Natural killer cell (primary cell): ENCODE measurements around the gene SPESP1. TPM values are rescaled to one million over a fixed set of nuclear protein-coding genes. Genes with fewer than 3 reads are reported as not detected.
"Not testable (repeated sequence)": the region's sequence is repeated elsewhere in the genome, so short reads cannot be mapped to it uniquely, and the experiment has no call there.

Experiments
- ATAC-seq, 3 donors: fragments of 150-1000 bp in 2 of 3; fragments of 200-7000 bp in 1 of 3; cut with Tn5 transposase; 1 replicate in 1 of 3; 2 replicates in 2 of 3; pipeline ENCODE4 v1.10.0; 2021; ENCODE audit warnings: mild to moderate bottlenecking in 2 of 3, moderate library complexity in 2 of 3
- DNase-seq, 2 donors: peaks; one replicate each; pipeline versions ENCODE4 v3.0.0 to v3.0.0-alpha.2; 2013 to 2021; ENCODE audit warnings: mixed read lengths in 1 of 2
- H3K27ac ChIP-seq: one replicate; pipeline ENCODE4 v1.5.1; 2013; ENCODE audit warnings: mild to moderate bottlenecking, low read length
- H3K27me3 ChIP-seq: one replicate; pipeline ENCODE4 v1.6.1; 2013; ENCODE audit warnings: low read length; ENCODE audit not compliant: control insufficient read depth, insufficient read depth
- H3K36me3 ChIP-seq: one replicate; pipeline ENCODE4 v1.6.1; 2013; ENCODE audit warnings: low read length; ENCODE audit not compliant: control insufficient read depth, insufficient read depth
- H3K4me1 ChIP-seq: one replicate; pipeline ENCODE4 v1.6.1; 2013; ENCODE audit warnings: low read length; ENCODE audit not compliant: control insufficient read depth, insufficient read depth
- H3K4me3 ChIP-seq: one replicate; pipeline ENCODE4 v1.5.1; 2013; ENCODE audit warnings: low read length
- H3K9me3 ChIP-seq: one replicate; pipeline ENCODE4 v1.6.1; 2013; ENCODE audit warnings: low read length; ENCODE audit not compliant: control insufficient read depth, insufficient read depth
- H3K27ac Mint-ChIP-seq, 2 donors: one replicate each; pipeline ENCODE4 v1.8.0; 2022; ENCODE audit warnings: mild to moderate bottlenecking in 2 of 2, mixed read lengths in 2 of 2, moderate library complexity in 1 of 2
- H3K27me3 Mint-ChIP-seq, 2 donors: one replicate each; pipeline ENCODE4 v1.8.0; 2022; ENCODE audit warnings: low read depth in 2 of 2, mixed read lengths in 2 of 2
- H3K36me3 Mint-ChIP-seq: one replicate; pipeline ENCODE4 v1.8.0; 2022; ENCODE audit warnings: mixed read lengths
- H3K4me1 Mint-ChIP-seq, 2 donors: one replicate each; pipeline ENCODE4 v1.8.0; 2022; ENCODE audit warnings: mixed read lengths in 2 of 2
- H3K4me3 Mint-ChIP-seq: one replicate; pipeline ENCODE4 v1.8.0; 2022; ENCODE audit warnings: mild to moderate bottlenecking, moderate library complexity, mixed read lengths
- H3K9me3 Mint-ChIP-seq, 2 donors: one replicate each; pipeline ENCODE4 v1.8.0; 2022; ENCODE audit warnings: mixed read lengths in 2 of 2
- CTCF ChIP-seq: fragments of 200-600 bp; IDR thresholded peaks from one replicate; pipeline ENCODE4 v1.8.0; 2022; ENCODE audit warnings: antibody characterized with exemption
- WGBS: methylation state at CpG from one replicate; pipeline ENCODE4 v1.1.7; 2013; ENCODE audit warnings: missing lambda C conversion rate; ENCODE audit not compliant: insufficient coverage; 5-methylcytosine and 5-hydroxymethylcytosine counted together
- intact Hi-C: fragments of 100-400 bp; cut with micrococcal nuclease; formaldehyde crosslinking; loops from one replicate; pipeline ENCODE4 v1.14.2; 2022
- total RNA-seq, 4 donors: library from RNA; stranded (reverse); fragments of 120-200 nt in 1 of 4; gene quantifications; one replicate each; pipeline versions ENCODE4 v1.2.3 to v1.2.4, GENCODE V29; 2013 to 2022

The SPESP1 gene
- total RNA-seq, 3 donors from 2014 or later (not counting 1 experiment from before 2014, with no cell fraction given): 0.43 TPM; not detected in 2

GRCh38 chr15:68957696-68958095 is 27.4 kb downstream of the SPESP1 start:
- H3K9me3 ChIP-seq: no peaks in the 10 kb centered on the region

GRCh38 chr15:68958597-68958996 is 28.3 kb downstream of the SPESP1 start:
- intact Hi-C loops: no loop called here
- Mint-ChIP-seq H3K9me3 (no peaks in the 10 kb centered on the region), H3K4me3 (no peak overlapping the region), H3K36me3 (no peaks in the 10 kb centered on the region), H3K27me3 (peaks cover 29 to 66% of the 10 kb centered on the region in 2 donors), H3K27ac (no peak overlapping the region), H3K4me1 (no peaks in the 10 kb centered on the region)
- H3K27ac ChIP-seq: no peak overlapping the region
- 91% methylated on average over 1 of the region's 1 CpG for WGBS
- no peaks in the 10 kb centered on the region for H3K36me3 ChIP-seq
- no peak for TF ChIP-seq CTCF
- H3K9me3 ChIP-seq: no peaks in the 10 kb centered on the region
- ATAC-seq: no peak
- no peak overlapping the region for H3K4me3 ChIP-seq
- no peaks in the 10 kb centered on the region for H3K27me3 ChIP-seq
- no peaks in the 10 kb centered on the region for H3K4me1 ChIP-seq
- DNase-seq: no peak

More at GRCh38 chr15:68957696-68958095, 27.4 kb downstream of the SPESP1 start:
- TF ChIP-seq CTCF: no peak
- ATAC-seq: no peak
- intact Hi-C loops: no loop called here
- no peak for DNase-seq
- Mint-ChIP-seq H3K9me3 (no peaks in the 10 kb centered on the region), H3K27ac (no peak overlapping the region), H3K36me3 (no peaks in the 10 kb centered on the region), H3K27me3 (peaks cover 29 to 68% of the 10 kb centered on the region in 2 donors), H3K4me3 (no peak overlapping the region), H3K4me1 (no peaks in the 10 kb centered on the region)
- H3K27me3 ChIP-seq: no peaks in the 10 kb centered on the region
- H3K4me3 ChIP-seq: no peak overlapping the region
- WGBS: 84% methylated on average over 3 of the region's 3 CpGs
- H3K36me3 ChIP-seq: no peaks in the 10 kb centered on the region
- no peaks in the 10 kb centered on the region for H3K4me1 ChIP-seq
- H3K27ac ChIP-seq: no peak overlapping the region

- Mint-ChIP-seq H3K9me3 (no peaks in the 10 kb centered on the region), H3K36me3 (no peaks in the 10 kb centered on the region), H3K4me3 (no peak overlapping the region), H3K4me1 (no peaks in the 10 kb centered on the region), H3K27ac (no peak overlapping the region), H3K27me3 (peaks cover 20 to 43% of the 10 kb centered on the region in 2 donors)
- TF ChIP-seq CTCF: no peak
- no peaks in the 10 kb centered on the region for H3K9me3 ChIP-seq
- DNase-seq (no peak), ATAC-seq (no peak)
- intact Hi-C loops: no loop called here
- H3K27ac ChIP-seq: no peak overlapping the region
- no peak overlapping the region for H3K4me3 ChIP-seq
- no peaks in the 10 kb centered on the region for H3K36me3 ChIP-seq
- WGBS: no CpG with 5 or more reads among the region's 1 CpG
- H3K4me1 ChIP-seq: no peaks in the 10 kb centered on the region
- no peaks in the 10 kb centered on the region for H3K27me3 ChIP-seq
These were observed 32.1 kb downstream of the SPESP1 start for GRCh38 chr15:68962465-68962864.

GRCh38 chr15:68963719-68964118 is 33.4 kb downstream of the SPESP1 start:
- H3K4me1 ChIP-seq, H3K4me3 ChIP-seq, intact Hi-C loops, H3K27ac ChIP-seq, H3K9me3 ChIP-seq, H3K9me3 Mint-ChIP-seq, ATAC-seq, H3K4me3 Mint-ChIP-seq, H3K36me3 ChIP-seq, DNase-seq, H3K4me1 Mint-ChIP-seq, H3K27ac Mint-ChIP-seq, H3K36me3 Mint-ChIP-seq, H3K27me3 ChIP-seq: not testable (repeated sequence)
- peaks cover 18 to 43% of the 10 kb centered on the region in 2 donors for H3K27me3 Mint-ChIP-seq
- WGBS: no CpG with 5 or more reads among the region's 7 CpGs
